WTC11 (cell line): Measurements from ENCODE around the gene PAM. TPM values are rescaled to one million over a fixed set of nuclear protein-coding genes. Genes with fewer than 3 reads are reported as not detected.

ENCODE experiments used
- ATAC-seq: fragments of 200-7000 bp; cut with Tn5 transposase; 2 replicates; pipeline ENCODE4 v1.10.0; 2021; ENCODE audit warnings: mild to moderate bottlenecking, moderate library complexity
- CTCF ChIA-PET: fragments of 300-600 bp; sonication (Branson Sonifier 250); formaldehyde crosslinking; loops from one replicate; lab custom pipeline; 2021; ENCODE audit warnings: antibody characterized with exemption; lab: Charles Lee
- POLR2A ChIA-PET: fragments of 350-600 bp; sonication (Branson Sonifier 250); formaldehyde crosslinking; loops from one replicate; lab custom pipeline; 2021; ENCODE audit warnings: antibody characterized with exemption; lab: Charles Lee
- DNase-seq: peaks from one replicate; pipeline ENCODE4 v3.0.0; 2021; ENCODE audit warnings: low spot score
- H3K27ac Mint-ChIP-seq: 2 replicates; pipeline ENCODE4 v1.8.0; 2021; ENCODE audit warnings: mixed read lengths
- H3K27me3 Mint-ChIP-seq: 2 replicates; pipeline ENCODE4 v1.8.0; 2021; ENCODE audit warnings: low read depth, mild to moderate bottlenecking, moderate library complexity, mixed read lengths
- H3K36me3 Mint-ChIP-seq: 2 replicates; pipeline ENCODE4 v1.8.0; 2021; ENCODE audit warnings: mixed read lengths
- H3K4me1 Mint-ChIP-seq: 2 replicates; pipeline ENCODE4 v1.8.0; 2022; ENCODE audit warnings: mixed read lengths
- H3K4me3 Mint-ChIP-seq: 2 replicates; pipeline ENCODE4 v1.8.0; 2021; ENCODE audit warnings: mild to moderate bottlenecking, moderate library complexity, mixed read lengths
- H3K9me3 Mint-ChIP-seq: 2 replicates; pipeline ENCODE4 v1.8.0; 2021; ENCODE audit warnings: mixed read lengths
- ATF1 ChIP-seq: sonication (generic); formaldehyde crosslinking; IDR thresholded peaks from 2 replicates; pipeline ENCODE4 v1.8.1; 2023; ENCODE audit warnings: mild to moderate bottlenecking, moderate library complexity, missing genetic modification reagents
- ESRRA ChIP-seq: sonication (generic); formaldehyde crosslinking; IDR thresholded peaks from 2 replicates; pipeline ENCODE4 v1.8.1; 2022; ENCODE audit warnings: mild to moderate bottlenecking, missing genetic modification reagents, borderline replicate concordance
- ETV6 ChIP-seq: sonication (generic); formaldehyde crosslinking; IDR thresholded peaks from 2 replicates; pipeline ENCODE4 v1.8.1; 2022; ENCODE audit warnings: mild to moderate bottlenecking, missing genetic modification reagents
- FOXP1 ChIP-seq: sonication (generic); formaldehyde crosslinking; IDR thresholded peaks from 2 replicates; pipeline ENCODE4 v1.8.0; 2022; ENCODE audit warnings: missing genetic modification reagents, mild to moderate bottlenecking, moderate library complexity, borderline replicate concordance
- FOXP4 ChIP-seq: sonication (generic); formaldehyde crosslinking; IDR thresholded peaks from 2 replicates; pipeline ENCODE4 v1.8.0; 2022; ENCODE audit warnings: mild to moderate bottlenecking, missing genetic modification reagents
- HMGA2 ChIP-seq: fragments of 250-450 bp; sonication (Bioruptor Pico); IDR thresholded peaks from 2 replicates; pipeline ENCODE4 v1.4.0; 2021; ENCODE audit warnings: mild to moderate bottlenecking, moderate library complexity
- MYBL2 ChIP-seq: sonication (generic); formaldehyde crosslinking; IDR thresholded peaks from 2 replicates; pipeline ENCODE4 v1.8.1; 2023; ENCODE audit warnings: mild to moderate bottlenecking, moderate library complexity, missing genetic modification reagents
- NR2C2 ChIP-seq: sonication (generic); formaldehyde crosslinking; IDR thresholded peaks from 2 replicates; pipeline ENCODE4 v1.8.0; 2022; ENCODE audit warnings: mild to moderate bottlenecking, missing genetic modification reagents
- PRDM15 ChIP-seq: sonication (generic); formaldehyde crosslinking; IDR thresholded peaks from 2 replicates; pipeline ENCODE4 v1.8.0; 2022; ENCODE audit warnings: missing genetic modification reagents
- RORB ChIP-seq: fragments of 250-450 bp; sonication (Bioruptor Pico); IDR thresholded peaks from 2 replicates; pipeline ENCODE4 v1.9.0; 2021; ENCODE audit warnings: mild to moderate bottlenecking
- SMAD3 ChIP-seq: sonication (generic); formaldehyde crosslinking; IDR thresholded peaks from 2 replicates; pipeline ENCODE4 v1.8.0; 2022; ENCODE audit warnings: missing genetic modification reagents, mild to moderate bottlenecking, borderline replicate concordance
- SOX15 ChIP-seq: fragments of 250-450 bp; sonication (Bioruptor Pico); IDR thresholded peaks from 2 replicates; pipeline ENCODE4 v1.9.0; 2021; ENCODE audit warnings: mild to moderate bottlenecking
- ZBTB43 ChIP-seq: sonication (generic); formaldehyde crosslinking; IDR thresholded peaks from 2 replicates; pipeline ENCODE4 v1.8.1; 2023; ENCODE audit warnings: mild to moderate bottlenecking, missing genetic modification reagents
- ZNF396 ChIP-seq: fragments of 250-450 bp; sonication (Bioruptor Pico); IDR thresholded peaks from 2 replicates; pipeline ENCODE4 v1.8.0; 2021; ENCODE audit warnings: mild to moderate bottlenecking, moderate library complexity, borderline replicate concordance
- ZNF425 ChIP-seq: fragments of 250-450 bp; sonication (Bioruptor Pico); conservative IDR thresholded peaks from 2 replicates; pipeline ENCODE4 v1.9.0; 2021; ENCODE audit warnings: mild to moderate bottlenecking
- total RNA-seq: library from RNA; stranded (reverse); gene quantifications from 3 replicates; pipeline ENCODE4 v1.2.3, GENCODE V29; 2021
- TF ChIP-seq, protein P1 (sequence below): sonication (generic); formaldehyde crosslinking; IDR thresholded peaks from 2 replicates; pipeline ENCODE4 v1.8.1; 2022; ENCODE audit warnings: low read depth, mild to moderate bottlenecking, moderate library complexity, missing genetic modification reagents, borderline replicate concordance
- TF ChIP-seq, protein P2 (sequence below): fragments of 250-450 bp; sonication (Bioruptor Pico); IDR thresholded peaks from 2 replicates; pipeline ENCODE4 v1.9.0; 2021; ENCODE audit warnings: mild to moderate bottlenecking
- TF ChIP-seq, protein P3 (sequence below): sonication (generic); formaldehyde crosslinking; IDR thresholded peaks from 2 replicates; pipeline ENCODE4 v1.8.1; 2022; ENCODE audit warnings: mild to moderate bottlenecking, moderate library complexity, missing genetic modification reagents
- TF ChIP-seq, protein P4 (sequence below): sonication (generic); formaldehyde crosslinking; IDR thresholded peaks from 2 replicates; pipeline ENCODE4 v1.8.1; 2022; ENCODE audit warnings: missing genetic modification reagents, borderline replicate concordance
- TF ChIP-seq, protein P5 (sequence below): sonication (generic); formaldehyde crosslinking; IDR thresholded peaks from 2 replicates; pipeline ENCODE4 v1.8.1; 2022; ENCODE audit warnings: mild to moderate bottlenecking, missing genetic modification reagents, moderate library complexity, borderline replicate concordance

Gene PAM
- total RNA-seq, 1 experiment from 2014 or later: 52.3 TPM

DNA sequence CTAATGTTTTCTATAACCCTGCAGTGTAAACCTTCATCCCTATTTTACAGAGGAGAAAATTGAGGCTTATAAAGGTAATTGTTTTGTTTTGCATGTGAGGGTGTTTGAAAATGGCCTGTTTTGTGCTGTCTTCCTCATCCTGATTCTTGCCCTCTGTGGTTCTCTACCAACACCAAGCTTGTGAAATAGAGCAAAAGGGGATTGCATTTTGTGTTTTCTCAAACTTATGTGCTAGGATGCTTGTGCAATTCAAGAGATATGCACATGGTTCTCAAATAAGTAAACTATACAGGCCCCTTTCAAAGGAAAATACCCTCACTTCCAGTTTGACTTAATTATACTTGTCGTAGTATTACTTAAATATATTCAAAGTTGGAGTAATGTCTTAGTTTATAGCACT is 17.2 kb downstream of the PAM start (continued):
- no peak for TF ChIP-seq HMGA2 (CRISPR knock-in tag)
- no peak for TF ChIP-seq RORB (CRISPR knock-in tag)
- no peak for TF ChIP-seq ETV6 (CRISPR knock-in tag)
- no peak for TF ChIP-seq NR2C2 (CRISPR knock-in tag)
- TF ChIP-seq, protein P1, sequence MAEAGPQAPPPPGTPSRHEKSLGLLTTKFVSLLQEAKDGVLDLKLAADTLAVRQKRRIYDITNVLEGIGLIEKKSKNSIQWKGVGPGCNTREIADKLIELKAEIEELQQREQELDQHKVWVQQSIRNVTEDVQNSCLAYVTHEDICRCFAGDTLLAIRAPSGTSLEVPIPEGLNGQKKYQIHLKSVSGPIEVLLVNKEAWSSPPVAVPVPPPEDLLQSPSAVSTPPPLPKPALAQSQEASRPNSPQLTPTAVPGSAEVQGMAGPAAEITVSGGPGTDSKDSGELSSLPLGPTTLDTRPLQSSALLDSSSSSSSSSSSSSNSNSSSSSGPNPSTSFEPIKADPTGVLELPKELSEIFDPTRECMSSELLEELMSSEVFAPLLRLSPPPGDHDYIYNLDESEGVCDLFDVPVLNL: no peak
- no peak for TF ChIP-seq ZBTB43 (CRISPR knock-in tag)
- no peak for TF ChIP-seq FOXP4
- TF ChIP-seq, protein P2, sequence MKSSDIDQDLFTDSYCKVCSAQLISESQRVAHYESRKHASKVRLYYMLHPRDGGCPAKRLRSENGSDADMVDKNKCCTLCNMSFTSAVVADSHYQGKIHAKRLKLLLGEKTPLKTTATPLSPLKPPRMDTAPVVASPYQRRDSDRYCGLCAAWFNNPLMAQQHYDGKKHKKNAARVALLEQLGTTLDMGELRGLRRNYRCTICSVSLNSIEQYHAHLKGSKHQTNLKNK (CRISPR knock-in tag): no peak
- no peak for TF ChIP-seq MYBL2
- TF ChIP-seq, protein P3, sequence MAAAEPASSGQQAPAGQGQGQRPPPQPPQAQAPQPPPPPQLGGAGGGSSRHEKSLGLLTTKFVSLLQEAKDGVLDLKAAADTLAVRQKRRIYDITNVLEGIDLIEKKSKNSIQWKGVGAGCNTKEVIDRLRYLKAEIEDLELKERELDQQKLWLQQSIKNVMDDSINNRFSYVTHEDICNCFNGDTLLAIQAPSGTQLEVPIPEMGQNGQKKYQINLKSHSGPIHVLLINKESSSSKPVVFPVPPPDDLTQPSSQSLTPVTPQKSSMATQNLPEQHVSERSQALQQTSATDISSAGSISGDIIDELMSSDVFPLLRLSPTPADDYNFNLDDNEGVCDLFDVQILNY (CRISPR knock-in tag): no peak
- TF ChIP-seq, protein P4, sequence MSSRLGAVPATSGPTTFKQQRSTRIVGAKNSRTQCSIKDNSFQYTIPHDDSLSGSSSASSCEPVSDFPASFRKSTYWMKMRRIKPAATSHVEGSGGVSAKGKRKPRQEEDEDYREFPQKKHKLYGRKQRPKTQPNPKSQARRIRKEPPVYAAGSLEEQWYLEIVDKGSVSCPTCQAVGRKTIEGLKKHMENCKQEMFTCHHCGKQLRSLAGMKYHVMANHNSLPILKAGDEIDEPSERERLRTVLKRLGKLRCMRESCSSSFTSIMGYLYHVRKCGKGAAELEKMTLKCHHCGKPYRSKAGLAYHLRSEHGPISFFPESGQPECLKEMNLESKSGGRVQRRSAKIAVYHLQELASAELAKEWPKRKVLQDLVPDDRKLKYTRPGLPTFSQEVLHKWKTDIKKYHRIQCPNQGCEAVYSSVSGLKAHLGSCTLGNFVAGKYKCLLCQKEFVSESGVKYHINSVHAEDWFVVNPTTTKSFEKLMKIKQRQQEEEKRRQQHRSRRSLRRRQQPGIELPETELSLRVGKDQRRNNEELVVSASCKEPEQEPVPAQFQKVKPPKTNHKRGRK (CRISPR knock-in tag): no peak
- no peak for TF ChIP-seq SOX15 (CRISPR knock-in tag)
- no peak for TF ChIP-seq ESRRA (CRISPR knock-in tag)
- TF ChIP-seq, all 79 proteins: peak for 0

GRCh38 chr5:102773133-102773532 is 18.0 kb downstream of the PAM start:
- CTCF ChIA-PET: no interaction called here
- POLR2A ChIA-PET: no interaction called here
- peaks cover 7% of the 10 kb centered on the region for H3K36me3 Mint-ChIP-seq
- peaks cover 11% of the 10 kb centered on the region for H3K9me3 Mint-ChIP-seq
- ATAC-seq (no peak), DNase-seq (no peak)
- H3K4me1 Mint-ChIP-seq: no peaks in the 10 kb centered on the region; the same call in 1 of the 2 replicates
- no peak overlapping the region for H3K27ac Mint-ChIP-seq
- no peaks in the 10 kb centered on the region for H3K27me3 Mint-ChIP-seq
- H3K4me3 Mint-ChIP-seq: no peak overlapping the region
- TF ChIP-seq ATF1 (no peak), ZNF396 (no peak), FOXP1 (CRISPR knock-in tag) (no peak), PRDM15 (CRISPR knock-in tag) (no peak), SOX15 (CRISPR knock-in tag) (no peak), ZNF425 (CRISPR knock-in tag) (no peak), SMAD3 (CRISPR knock-in tag) (no peak)
- TF ChIP-seq, protein P5, sequence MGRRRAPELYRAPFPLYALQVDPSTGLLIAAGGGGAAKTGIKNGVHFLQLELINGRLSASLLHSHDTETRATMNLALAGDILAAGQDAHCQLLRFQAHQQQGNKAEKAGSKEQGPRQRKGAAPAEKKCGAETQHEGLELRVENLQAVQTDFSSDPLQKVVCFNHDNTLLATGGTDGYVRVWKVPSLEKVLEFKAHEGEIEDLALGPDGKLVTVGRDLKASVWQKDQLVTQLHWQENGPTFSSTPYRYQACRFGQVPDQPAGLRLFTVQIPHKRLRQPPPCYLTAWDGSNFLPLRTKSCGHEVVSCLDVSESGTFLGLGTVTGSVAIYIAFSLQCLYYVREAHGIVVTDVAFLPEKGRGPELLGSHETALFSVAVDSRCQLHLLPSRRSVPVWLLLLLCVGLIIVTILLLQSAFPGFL (CRISPR knock-in tag): no peak
